ENCODE data around the gene ATRNL1.

DNA sequence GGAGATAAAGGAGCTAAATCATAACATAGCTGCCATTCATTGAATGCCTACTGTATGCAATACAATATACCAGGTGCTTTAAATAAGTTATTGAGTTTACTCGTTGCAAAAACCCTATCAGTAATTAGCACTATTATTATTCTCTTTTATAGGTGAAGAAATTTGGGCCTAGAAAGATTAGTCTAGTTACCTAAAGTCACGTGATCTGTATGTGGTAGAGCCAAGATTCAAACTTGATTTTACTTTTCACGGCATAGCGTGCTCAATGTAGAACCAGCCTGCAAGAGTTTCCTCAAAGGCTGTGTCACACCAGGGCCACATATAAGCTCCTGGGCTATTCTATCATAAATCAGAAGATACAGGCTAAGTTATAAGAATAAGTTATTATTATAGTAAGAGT is 740.0 kb downstream of the ATRNL1 start:
- TF ChIP-seq MYC (IDR thresholded peaks at IDR 0.05; ENCODE audit: borderline replicate concordance, low read length) (no peak), CHD4 (IDR thresholded peaks at IDR 0.05; ENCODE audit: borderline replicate concordance) (no peak), NR3C1 (IDR thresholded peaks at IDR 0.05) (no peak), RNF2 (IDR thresholded peaks at IDR 0.05; ENCODE audit: borderline replicate concordance, low read depth) (no peak), POLR2A (IDR thresholded peaks at IDR 0.05; ENCODE audit: low read length) (no peak), EP300 (IDR thresholded peaks at IDR 0.05) (no peak), JUN (IDR thresholded peaks at IDR 0.05) (no peak), RARB (CRISPR knock-in tag; IDR thresholded peaks at IDR 0.05) (no peak), PHF8 (IDR thresholded peaks at IDR 0.05; ENCODE audit: borderline replicate concordance, low read depth) (no peak)
- TF ChIP-seq, protein P1, sequence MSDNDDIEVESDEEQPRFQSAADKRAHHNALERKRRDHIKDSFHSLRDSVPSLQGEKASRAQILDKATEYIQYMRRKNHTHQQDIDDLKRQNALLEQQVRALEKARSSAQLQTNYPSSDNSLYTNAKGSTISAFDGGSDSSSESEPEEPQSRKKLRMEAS (IDR thresholded peaks at IDR 0.05): no peak
- TF ChIP-seq, protein P2, sequence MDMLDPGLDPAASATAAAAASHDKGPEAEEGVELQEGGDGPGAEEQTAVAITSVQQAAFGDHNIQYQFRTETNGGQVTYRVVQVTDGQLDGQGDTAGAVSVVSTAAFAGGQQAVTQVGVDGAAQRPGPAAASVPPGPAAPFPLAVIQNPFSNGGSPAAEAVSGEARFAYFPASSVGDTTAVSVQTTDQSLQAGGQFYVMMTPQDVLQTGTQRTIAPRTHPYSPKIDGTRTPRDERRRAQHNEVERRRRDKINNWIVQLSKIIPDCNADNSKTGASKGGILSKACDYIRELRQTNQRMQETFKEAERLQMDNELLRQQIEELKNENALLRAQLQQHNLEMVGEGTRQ (IDR thresholded peaks at IDR 0.05): no peak
- TF ChIP-seq, protein P3, sequence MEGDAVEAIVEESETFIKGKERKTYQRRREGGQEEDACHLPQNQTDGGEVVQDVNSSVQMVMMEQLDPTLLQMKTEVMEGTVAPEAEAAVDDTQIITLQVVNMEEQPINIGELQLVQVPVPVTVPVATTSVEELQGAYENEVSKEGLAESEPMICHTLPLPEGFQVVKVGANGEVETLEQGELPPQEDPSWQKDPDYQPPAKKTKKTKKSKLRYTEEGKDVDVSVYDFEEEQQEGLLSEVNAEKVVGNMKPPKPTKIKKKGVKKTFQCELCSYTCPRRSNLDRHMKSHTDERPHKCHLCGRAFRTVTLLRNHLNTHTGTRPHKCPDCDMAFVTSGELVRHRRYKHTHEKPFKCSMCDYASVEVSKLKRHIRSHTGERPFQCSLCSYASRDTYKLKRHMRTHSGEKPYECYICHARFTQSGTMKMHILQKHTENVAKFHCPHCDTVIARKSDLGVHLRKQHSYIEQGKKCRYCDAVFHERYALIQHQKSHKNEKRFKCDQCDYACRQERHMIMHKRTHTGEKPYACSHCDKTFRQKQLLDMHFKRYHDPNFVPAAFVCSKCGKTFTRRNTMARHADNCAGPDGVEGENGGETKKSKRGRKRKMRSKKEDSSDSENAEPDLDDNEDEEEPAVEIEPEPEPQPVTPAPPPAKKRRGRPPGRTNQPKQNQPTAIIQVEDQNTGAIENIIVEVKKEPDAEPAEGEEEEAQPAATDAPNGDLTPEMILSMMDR (IDR thresholded peaks at IDR 0.05): no peak
- TF ChIP-seq, protein P4, sequence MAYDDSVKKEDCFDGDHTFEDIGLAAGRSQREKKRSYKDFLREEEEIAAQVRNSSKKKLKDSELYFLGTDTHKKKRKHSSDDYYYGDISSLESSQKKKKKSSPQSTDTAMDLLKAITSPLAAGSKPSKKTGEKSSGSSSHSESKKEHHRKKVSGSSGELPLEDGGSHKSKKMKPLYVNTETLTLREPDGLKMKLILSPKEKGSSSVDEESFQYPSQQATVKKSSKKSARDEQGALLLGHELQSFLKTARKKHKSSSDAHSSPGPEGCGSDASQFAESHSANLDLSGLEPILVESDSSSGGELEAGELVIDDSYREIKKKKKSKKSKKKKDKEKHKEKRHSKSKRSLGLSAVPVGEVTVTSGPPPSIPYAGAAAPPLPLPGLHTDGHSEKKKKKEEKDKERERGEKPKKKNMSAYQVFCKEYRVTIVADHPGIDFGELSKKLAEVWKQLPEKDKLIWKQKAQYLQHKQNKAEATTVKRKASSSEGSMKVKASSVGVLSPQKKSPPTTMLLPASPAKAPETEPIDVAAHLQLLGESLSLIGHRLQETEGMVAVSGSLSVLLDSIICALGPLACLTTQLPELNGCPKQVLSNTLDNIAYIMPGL (CRISPR knock-in tag; IDR thresholded peaks at IDR 0.05; ENCODE audit: borderline replicate concordance): no peak

Data from A549 (cell line).